GM18502 (cell line): ENCODE results near the gene GPATCH2.

Experiments used
- ATAC-seq: cut with Tn5 transposase; IDR thresholded peaks from one replicate; pipeline ENCODE4 v1.9.1; 2021; ENCODE audit warnings: mild to moderate bottlenecking; ENCODE audit not compliant: unreplicated experiment, poor library complexity

Gene GPATCH2

DNA sequence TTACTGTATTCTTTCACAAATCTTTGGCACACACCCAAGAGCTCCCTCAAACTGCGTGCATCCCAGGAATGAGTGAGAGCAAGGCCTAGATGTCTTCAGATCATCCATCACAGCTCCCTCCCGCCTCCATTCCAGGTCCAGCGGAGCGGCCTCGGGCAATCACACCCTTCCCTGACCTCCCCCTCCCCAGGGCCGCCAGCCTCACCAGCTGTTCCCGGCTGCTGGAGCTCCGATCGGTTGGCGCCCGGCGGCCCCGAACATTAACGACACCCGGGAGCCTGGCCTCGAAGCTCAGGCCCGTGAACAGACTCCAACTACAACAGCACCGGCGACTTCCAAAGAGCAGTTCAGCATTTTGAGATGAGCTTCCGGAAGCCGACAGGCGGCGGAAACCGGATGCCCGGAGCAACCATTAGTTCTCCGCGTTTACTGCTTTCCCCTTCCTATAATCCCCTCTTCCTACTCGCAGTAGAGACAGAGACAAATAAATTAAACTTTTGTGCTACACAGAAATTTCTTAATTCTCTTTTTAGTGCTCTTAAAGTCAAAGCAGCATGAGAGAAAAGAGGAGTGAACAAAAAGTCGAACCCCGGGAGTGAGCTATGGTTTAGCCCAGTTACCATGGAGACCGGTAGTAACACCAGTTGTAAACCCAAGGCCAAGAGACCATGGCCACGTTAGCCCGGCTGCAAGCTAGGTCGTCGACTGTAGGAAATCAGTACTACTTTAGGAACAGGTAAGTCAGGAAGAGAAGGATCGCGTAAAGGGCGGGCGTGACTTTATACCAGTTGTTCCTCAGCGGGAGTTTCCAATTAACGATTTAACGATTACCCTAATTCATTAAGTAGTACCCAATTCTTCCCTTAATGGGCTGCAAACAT lies at the start of gene GPATCH2, which contains the start of gene SPATA17:
Gene GPATCH2, minus strand, starts transcription at position 380 of the 881 bp plus-strand sequence. Its CDS starts 119 bp downstream, at position 261.
Gene SPATA17, plus strand, starts transcription at position 634 of the 881 bp plus-strand sequence. Its CDS starts 35 bp downstream, at position 669.
- peak; percentile 98 for ATAC-seq

DNA sequence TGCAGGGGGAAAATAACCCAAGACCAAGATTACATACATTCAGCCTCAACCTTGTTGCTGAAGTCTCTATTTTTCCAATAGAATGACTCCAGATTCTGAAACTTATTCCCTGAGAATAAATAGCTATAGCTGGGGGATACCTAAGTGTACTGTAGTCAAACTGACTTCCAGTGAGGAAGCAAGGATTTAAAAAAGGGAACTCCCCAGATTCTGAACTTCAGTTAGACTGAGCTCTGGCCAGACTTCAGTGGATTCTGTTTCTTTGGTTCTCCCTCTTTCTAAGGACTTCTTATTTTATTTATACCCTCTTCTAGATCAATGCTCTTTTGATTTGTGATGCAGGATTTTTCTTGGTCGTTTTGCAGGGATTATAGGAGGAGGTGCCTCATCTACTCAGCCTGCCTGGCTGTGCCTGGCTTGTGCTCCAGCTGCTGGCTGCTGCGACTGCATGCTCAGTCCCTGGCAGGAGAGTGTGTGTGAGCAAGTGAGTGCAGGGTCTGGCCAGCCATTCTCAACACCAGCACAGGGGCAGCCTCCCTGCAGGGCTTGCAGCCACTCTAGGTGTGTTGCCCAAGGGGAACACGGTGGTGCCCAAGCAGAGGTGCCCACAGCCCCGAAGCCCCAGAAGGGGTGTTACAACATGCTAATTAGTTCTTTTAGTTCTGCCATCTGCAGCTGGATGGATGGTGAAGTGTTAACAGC lies 43.3 kb upstream of the GPATCH2 start:
- peak; percentile 21 for ATAC-seq

DNA sequence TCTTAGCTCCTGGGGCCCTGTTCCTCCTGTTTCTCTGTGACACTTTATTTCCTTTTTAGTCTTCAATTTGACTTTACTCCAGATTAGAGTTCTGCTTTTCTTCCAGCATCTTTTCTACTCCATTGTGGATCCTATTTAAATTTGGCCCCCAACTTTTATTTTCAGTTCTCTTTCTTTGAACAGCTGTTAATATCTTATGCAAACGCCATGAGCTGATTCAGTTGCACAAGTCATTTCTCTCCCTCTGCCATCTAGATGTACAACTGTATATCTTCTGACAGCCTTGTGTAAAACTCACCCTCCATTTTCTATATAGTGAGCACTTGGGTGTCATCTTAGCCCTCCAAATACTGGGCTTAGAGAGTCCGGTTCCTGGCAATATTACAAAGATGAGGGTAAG lies 42.5 kb upstream of the GPATCH2 start:
- peak; percentile 84 for ATAC-seq

DNA sequence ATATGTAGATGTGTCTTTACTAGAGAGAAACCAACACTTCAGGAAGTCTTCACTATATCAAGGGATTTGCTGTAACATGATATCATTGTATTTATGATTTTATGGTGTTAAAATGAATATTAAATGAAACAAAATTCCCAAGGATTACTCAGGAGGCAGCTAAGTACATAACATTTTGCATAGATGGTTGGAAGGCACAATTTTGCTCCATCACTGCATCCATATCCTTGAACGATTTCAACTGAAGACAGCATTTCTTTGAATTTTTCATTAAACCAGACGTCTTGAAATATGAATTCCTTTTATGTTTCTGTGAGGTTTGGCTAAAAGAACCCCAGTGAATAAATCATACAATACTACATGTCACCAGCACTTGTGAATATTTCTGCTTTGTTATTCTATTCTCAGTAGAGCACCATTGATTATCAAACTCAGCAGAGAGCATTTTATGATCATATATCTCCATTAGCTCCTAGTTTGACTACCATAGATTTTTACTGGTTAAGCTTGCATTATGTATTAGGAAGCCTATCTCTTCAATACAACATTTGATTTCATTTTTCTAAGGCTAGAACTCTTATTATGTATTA lies 37.6 kb upstream of the GPATCH2 start:
- no peak for ATAC-seq

DNA sequence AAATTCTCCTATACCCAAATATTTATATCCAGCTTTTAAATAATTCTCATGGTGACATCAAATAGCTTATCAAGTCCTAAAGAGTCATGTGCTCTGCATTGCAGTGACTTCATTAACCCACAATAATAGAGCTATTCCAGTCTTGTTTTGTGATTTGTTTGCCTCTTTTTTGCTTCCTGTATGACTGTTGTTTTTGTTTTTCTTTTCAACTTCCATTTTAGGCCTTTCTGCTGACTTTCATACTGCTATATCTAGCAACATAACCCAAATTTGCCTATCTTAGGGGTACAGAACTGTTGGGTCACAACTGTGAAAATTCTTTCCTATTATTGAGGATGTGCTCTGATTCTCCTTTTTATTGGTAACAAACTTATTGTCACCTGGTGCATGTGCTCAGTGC lies 30.5 kb upstream of the GPATCH2 start:
- ATAC-seq = no peak

DNA sequence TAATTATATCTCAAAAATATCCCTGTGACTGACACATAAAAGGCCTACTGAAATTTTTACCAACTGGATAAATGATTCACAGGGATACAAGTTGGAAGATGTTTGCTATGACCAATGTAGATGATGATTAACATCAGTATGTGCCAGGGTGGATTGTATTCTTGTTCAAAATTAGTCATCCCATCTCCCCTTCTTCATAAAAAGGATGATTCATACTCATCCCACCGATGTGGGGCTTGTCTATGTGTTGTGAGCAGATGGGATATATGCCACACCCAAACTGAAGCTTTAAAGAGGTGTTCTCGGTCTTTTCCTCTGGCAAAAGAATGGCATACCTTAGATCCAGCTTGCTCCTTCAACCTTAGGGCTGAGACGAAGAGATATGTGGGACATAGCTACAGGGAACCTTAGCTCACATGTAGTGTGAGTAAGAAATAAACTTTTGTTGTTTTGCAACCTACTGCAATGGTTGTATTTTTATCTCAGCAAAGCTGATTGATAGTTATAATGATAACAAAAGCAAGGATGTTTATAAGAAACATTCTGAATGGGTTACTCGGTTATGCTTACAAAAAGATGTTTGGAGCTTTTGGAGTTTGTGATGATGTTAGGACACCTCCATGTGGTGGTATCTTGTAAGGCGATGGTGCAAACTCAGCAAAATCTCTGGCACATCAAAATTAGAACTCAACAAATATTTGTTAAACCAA lies 29.6 kb upstream of the GPATCH2 start:
- peak; percentile 65 for ATAC-seq

DNA sequence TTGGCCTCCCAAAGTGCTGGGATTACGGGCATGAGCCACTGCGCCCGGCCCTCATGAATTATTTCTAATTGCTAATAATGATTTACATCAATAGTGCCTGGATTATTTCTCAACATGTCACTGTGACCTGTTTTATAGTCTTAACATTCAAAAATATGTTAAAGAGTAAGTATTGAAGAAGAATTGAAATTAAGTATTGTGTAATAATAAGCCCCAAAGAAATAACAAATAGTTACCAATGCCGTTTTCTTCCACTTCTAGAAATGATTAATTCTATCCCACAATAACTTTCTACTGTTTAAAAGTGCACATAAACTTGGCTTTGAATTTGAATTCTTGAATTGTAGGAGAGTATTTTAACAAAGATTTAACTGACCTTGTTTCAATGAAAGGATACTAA lies 19.8 kb upstream of the GPATCH2 start:
- ATAC-seq = no peak

DNA sequence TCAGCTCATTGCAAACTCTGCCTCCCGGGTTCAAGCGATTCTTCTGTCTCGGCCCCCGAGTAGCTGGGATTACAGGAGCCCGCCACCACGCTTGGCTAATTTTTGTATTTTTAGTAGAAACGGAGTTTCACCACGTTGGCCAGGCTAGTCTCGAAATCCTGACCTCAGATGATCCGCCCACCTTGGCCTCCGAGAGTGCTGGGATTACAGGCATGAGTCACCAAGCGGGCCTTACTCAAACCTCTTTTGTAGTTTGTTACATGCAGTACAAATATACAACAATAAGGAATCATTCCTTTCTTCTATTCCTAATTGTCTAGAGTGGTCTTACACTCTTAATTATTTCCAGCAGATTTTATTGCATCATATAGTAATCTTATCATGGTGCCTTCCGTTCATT lies 16.9 kb upstream of the GPATCH2 start:
- no peak for ATAC-seq

DNA sequence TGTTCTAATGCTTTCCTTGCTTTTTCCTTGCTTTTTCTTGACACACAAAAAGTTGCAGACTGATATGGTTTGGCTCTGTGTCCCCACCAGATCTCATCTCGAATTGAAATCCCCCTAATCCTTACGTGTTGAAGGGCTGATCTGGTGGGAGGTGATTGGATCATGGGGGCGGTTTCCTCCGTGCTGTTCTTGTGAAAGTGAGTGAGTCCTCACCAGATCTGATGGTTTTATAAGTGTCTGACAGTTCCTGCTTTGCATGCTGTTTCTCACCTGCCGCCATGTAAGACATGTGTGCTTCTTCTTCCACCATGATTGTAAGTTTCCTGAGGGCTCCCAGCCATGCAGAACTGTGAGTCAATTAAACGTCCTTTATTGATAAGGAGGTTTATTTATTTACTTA lies 11.6 kb upstream of the GPATCH2 start:
- no peak for ATAC-seq

DNA sequence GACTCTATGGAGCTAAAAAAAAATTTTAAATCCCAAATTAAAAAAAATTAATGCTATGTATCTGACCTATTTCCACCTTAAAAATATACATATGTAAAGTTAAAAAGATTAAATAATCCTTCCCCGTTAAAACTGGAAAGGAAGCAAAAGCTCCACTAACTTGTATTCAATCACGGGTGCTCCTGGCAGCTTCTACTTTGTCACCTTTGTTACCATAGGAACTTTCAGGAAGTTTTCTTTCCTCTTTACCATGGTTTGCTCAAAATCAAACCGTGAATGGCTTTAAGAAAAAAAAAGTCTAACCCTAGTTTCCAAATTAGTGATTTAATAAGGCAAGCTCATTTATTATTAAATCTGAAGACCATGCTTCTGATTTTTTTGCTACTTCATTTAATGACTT lies 3.5 kb downstream of the GPATCH2 start:
- no peak for ATAC-seq

DNA sequence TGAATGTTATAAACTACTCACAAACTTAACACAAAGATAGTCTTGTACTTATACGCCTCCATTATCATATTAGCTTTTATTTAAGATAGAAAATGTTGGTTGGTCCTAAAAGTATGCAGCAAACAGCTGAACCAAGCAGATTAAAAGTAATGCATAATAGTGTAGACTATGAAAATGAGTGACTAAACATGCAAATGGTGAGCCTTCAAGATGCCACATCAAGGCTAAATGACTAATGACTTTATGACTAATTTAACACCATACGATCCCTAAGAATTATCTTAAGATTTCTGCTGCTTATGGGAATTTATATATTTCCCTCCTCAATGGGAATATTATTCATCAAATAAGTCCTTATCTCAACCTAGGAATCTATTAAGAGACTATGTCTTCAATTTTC lies 4.6 kb downstream of the GPATCH2 start:
- ATAC-seq = no peak

DNA sequence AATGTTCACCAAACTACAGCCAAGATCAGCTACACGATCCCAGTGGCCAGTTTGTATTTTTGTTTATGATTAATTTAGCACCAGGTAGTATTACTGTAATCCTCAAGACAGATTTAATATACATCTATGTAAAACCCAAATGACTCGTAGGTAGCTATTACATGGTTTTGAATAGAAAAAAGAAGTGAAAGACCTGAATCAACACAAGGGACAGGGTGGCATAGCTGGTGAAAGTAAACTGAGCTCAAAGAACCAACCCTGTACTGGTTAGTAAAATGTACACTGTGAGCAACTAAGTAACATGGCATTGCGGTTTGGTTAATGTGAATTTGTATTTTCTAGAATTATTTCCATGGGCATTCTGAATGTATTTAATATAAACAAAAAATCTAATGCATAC lies 8.8 kb downstream of the GPATCH2 start:
- ATAC-seq = peak; percentile 29

DNA sequence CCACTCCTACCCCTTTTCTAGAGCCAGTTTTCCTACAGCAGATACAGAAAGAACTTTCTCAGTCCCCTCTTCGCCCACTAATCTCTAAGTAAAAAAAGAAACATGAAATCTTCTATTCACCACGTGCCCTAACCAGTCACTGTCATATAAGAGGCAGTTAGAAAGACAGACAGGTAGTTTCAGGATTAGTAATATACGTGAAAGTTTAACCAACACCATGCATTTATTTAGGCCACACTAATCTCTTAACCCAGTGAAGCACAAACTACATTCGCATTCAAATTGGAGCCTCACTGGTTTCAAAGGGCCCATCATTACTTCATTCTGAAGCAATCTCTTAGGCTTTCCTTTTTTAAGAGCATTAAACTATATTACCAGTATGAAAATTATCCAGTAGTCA lies 10.1 kb downstream of the GPATCH2 start:
- ATAC-seq = peak; percentile 100

DNA sequence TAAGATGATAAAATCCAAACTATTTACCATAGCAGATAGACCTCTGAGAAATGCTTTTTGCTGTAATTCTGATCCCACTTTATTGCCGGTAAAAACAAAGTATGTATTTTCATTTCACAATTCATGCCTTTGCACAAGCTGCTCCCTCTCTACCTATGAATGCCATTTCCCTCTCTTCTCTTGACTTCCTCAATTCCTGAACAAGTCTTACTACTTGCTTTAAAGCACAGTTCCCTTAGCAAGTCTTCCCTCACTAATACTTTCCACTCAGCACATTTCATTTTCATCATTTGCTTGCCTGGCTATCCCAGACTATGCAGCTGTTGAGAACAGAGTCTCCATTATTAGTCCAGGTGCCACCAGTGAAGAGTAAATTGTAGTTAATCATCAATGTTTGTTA lies 13.8 kb downstream of the GPATCH2 start:
- ATAC-seq = no peak

DNA sequence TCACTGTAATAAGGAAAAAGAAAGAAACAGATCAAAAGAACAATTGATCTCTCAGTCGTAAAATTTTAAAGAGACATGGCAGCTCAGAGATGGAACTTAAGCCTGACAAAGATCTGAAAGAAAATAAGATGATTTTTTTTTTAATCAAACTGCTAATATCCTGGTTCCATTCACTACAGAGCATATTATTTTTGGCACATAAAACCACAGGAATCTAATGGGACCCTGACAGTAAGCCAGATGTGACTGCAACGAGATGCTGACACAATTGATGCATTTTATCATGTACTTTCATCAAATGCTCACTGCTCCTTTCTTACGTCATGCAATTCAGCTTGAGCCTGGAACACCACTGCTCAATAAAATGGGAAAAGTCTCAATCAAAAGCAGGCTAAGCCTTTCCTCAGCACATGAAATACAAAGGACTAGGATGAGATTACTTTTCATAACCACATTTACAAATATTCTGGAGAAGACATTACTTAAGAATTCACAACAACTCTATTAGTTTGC lies 16.6 kb downstream of the GPATCH2 start:
- ATAC-seq = no peak

DNA sequence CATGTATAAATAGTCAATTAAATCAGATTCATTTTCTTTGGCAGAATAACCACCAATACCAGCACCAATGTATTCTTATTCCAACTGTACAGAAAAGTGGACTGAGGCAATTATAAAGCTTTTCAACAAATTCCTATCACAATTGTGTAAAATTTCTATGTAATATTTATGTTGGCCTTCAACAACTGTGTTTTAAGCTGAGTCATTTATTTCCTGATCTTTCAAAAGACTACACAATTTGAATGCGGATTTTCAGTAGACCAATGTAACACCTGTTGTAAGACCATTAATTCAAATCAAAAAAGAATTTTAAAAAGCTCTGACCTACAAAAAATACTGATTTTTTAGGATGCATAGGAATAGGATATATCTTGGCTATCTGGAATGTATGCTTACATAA lies 25.5 kb downstream of the GPATCH2 start:
- ATAC-seq = no peak

DNA sequence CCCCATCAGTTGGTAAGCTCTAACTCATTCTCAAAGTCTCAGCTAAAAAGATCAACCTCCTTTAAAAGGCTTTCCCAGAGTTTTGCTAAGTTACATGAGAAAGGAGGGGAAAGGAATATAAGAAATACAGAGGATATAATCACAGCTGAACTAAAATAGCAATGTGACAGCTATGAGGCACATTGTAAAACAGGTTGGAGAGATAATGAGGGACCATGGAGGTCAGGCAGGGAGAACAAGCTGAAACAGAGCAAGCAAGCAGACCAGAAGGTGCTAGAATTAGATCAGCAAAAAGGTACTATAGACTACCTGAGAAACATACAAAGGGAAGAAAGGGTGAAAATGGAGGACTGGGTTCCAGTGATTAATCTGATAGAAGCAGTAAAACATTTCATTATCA lies 28.5 kb downstream of the GPATCH2 start:
- ATAC-seq = no peak

DNA sequence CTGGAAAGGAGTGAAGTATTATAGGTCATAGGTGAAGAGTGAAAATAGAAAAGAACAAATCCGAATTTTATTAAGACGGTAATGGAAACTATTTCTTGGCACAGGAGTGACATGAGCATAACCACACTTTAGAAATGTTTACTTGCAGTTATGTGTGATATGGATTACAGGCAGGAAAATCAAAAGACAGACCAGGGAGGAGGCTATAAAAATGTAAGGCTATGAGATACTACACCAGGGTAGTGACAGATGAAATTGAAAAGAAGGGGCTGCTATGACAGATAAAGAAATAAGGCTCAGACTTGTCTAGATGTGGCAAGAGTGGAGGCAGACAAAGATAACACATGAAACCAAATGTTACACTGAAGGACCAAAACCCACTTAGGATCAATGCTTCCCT lies 31.7 kb downstream of the GPATCH2 start:
- ATAC-seq = no peak

DNA sequence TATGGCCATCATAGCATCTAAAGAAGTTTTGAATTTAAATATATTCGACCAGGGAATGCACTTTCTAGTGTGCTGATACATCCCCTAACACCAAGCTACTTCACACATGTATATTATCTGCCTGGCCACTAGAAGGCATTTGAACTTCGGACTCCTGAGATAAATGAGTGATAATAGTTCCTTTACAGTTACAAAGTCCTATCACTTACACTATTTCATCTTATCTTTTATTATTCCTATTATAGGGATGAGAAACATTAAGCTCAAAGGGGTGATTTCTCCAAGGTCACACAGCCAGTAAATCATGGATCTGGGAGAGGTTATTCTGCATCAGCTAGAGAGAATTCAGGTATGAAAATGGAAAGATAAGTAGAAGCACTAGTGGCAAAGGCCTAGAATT lies 40.3 kb downstream of the GPATCH2 start:
- no peak for ATAC-seq

DNA sequence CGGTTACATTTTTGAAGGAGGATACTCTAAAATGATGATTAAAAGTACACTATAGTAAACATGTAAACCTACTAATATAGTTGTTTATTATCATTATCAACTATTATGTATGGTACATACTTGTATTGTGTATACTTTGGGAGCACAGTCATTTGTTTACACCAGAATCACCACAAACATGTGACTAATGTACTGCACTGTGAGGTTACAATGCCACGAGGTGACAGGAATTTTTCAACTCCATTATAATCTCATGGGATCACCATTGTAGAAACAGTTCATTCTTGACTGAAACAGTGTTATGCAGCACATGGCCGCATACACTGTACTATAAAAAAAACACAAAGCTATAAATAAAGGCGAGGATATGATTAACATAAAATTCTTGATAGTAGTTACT lies 44.3 kb downstream of the GPATCH2 start:
- ATAC-seq = no peak
